ENCODE results near the gene FAM3C.

- TF ChIP-seq, protein P1, sequence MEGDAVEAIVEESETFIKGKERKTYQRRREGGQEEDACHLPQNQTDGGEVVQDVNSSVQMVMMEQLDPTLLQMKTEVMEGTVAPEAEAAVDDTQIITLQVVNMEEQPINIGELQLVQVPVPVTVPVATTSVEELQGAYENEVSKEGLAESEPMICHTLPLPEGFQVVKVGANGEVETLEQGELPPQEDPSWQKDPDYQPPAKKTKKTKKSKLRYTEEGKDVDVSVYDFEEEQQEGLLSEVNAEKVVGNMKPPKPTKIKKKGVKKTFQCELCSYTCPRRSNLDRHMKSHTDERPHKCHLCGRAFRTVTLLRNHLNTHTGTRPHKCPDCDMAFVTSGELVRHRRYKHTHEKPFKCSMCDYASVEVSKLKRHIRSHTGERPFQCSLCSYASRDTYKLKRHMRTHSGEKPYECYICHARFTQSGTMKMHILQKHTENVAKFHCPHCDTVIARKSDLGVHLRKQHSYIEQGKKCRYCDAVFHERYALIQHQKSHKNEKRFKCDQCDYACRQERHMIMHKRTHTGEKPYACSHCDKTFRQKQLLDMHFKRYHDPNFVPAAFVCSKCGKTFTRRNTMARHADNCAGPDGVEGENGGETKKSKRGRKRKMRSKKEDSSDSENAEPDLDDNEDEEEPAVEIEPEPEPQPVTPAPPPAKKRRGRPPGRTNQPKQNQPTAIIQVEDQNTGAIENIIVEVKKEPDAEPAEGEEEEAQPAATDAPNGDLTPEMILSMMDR (IDR thresholded peaks at IDR 0.05; ENCODE audit: borderline replicate concordance, extremely low read depth, low read length, poor library complexity, severe bottlenecking): no peak
- TF ChIP-seq EZH2 (IDR thresholded peaks at IDR 0.05; ENCODE audit: borderline replicate concordance, low read depth, low read length, severe bottlenecking): no peak
Observed at GRCh38 chr7:121352323-121352722, 43.8 kb downstream of the FAM3C start.

Data from DND-41 (cell line).